ENCODE data around the gene NCL.
"Not testable (repeated sequence)": the region's sequence is repeated elsewhere in the genome, so short reads cannot be mapped to it uniquely, and the experiment has no call there.

The NCL gene

DNA sequence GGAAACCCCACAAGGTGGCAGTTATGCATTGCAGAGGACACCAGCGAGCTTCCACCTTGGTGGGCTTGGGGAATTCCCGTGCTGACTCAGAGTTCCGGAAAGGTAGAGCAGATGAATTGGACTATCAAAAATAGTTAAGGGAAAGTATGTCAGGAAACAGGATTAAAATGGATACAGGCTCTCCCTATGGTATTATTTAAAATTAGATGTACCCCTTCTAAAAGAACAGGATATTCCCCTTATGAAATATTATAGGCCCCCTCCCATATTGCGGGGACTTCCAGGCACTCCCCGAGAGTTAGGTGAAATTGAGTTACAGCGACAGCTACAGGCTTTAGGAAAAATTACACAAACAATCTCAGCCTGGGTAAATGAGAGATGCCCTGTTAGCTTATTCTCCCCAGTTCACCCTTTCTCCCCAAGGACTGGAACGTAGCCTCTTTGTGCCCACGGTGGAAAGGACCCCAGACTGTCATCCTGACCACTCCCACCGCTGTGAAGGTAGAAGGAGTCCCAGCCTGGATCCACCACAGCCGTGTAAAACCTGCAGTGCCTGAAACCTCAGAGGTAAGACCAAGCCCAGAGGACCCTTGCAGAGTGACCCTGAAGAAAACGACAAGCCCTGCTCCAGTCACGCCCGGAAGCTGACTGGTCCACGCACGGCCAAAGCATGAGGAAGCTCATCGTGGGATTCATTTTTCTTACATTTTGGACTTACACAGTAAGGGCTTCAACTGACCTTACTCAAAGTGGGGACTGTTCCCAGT is 58.5 kb downstream of the NCL start:
- DNase-seq (ENCODE audit: low read depth): not testable (repeated sequence)

DNA sequence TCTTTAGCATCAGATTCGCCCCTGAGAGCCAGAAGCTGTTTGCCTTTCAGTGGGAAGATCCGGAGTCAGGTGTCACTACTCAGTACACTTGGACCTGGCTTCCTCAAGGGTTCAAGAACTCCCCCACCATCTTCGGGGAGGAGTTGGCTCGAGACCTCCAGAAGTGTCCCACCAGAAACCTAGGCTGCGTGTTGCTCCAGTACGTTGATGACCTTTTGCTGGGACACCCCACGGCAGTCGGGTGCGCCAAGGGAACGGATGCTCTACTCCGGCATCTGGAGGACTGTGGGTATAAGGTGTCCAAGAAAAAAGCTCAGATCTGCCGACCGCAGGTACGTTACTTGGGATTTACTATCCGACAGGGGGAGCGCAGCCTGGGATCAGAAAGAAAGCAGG is 60.1 kb downstream of the NCL start:
- not testable (repeated sequence) for DNase-seq (ENCODE audit: low read depth)
